ENCODE results near the gene OR52D1.
A peak's percentile ranks its signal among the peaks of the same experiment; 100 is the strongest.

Gene OR52D1

DNA sequence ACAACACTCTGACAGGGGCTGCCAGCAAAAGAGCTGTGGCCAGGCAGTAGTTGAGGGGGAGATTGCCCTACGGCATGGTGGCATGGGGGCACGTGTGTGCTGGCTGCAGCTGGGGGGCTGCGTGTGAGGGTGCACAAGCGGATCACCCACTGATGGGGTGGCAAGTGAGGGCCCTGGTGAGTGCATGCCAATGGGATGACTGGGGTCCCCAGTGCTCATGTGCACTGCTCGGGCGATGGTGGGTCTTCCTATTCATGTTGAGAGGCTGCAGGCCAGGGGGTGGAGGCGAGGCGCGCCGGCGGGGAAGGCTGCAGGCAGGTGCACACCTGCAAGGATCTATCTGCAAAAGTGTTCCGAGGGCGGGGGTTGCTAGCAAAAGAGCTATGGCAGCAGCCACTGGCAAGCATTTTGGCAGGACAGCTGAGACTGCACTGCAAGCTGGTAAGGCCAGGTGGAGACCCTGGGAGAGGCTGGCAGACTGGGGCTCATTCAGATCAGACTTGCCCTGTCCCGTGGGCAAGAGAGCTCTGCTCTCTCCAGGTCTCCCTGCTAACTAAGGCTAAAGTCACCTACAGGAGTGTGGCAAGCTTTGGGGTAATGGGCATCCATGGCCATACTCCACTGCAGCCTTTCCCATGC, 27.4 kb upstream of the OR52D1 start:
- Mint-ChIP-seq H3K4me3 (no peak overlapping the region), H3K27ac (no peak overlapping the region), H3K27me3 (ENCODE audit: low read depth) (no peaks in the 10 kb centered on the region), H3K36me3 (ENCODE audit: low read depth) (no peaks in the 10 kb centered on the region), H3K9me3 (no peaks in the 10 kb centered on the region), H3K4me1 (no peaks in the 10 kb centered on the region)
- no peak for TF ChIP-seq CTCF (IDR thresholded peaks at IDR 0.05; ENCODE audit: unreplicated experiment in 3 of 3)

DNA sequence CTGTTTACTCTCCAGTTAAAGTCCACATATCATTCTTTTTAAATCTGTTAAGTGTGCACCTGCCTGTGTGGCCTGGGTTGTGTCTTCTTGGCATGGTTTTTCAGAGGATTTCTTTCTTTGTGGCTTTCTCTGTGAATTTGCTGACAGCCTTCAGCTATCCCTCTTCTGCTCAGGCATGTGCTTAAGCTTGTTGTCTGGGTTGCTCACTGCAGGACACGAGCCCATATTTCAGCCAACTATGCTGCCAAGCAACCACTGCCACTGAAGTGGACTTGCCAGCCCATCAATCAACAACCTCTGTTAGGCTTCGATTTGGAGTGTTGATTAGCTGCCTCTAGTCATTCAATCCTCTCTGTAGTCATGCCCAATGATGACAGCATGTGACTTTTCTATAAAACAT, 21.0 kb upstream of the OR52D1 start:
- Mint-ChIP-seq H3K4me1 (no peaks in the 10 kb centered on the region), H3K27me3 (ENCODE audit: low read depth) (no peaks in the 10 kb centered on the region), H3K4me3 (no peak overlapping the region), H3K27ac (no peak overlapping the region), H3K9me3 (peaks cover 3% of the 10 kb centered on the region), H3K36me3 (ENCODE audit: low read depth) (no peaks in the 10 kb centered on the region)
- no peak for TF ChIP-seq CTCF (IDR thresholded peaks at IDR 0.05; ENCODE audit: unreplicated experiment in 3 of 3)

GRCh38 chr11:5473921-5474320, 14.6 kb upstream of the OR52D1 start:
- no peaks in the 10 kb centered on the region for H3K27me3 Mint-ChIP-seq (ENCODE audit: low read depth)
- H3K27ac Mint-ChIP-seq, result no peak overlapping the region
- H3K9me3 Mint-ChIP-seq, result no peaks in the 10 kb centered on the region
- TF ChIP-seq CTCF (IDR thresholded peaks at IDR 0.05; ENCODE audit: unreplicated experiment in 3 of 3), result no peak
- H3K4me1 Mint-ChIP-seq, result no peaks in the 10 kb centered on the region
- H3K4me3 Mint-ChIP-seq, result no peak overlapping the region
- H3K36me3 Mint-ChIP-seq (ENCODE audit: low read depth), result no peaks in the 10 kb centered on the region

DNA sequence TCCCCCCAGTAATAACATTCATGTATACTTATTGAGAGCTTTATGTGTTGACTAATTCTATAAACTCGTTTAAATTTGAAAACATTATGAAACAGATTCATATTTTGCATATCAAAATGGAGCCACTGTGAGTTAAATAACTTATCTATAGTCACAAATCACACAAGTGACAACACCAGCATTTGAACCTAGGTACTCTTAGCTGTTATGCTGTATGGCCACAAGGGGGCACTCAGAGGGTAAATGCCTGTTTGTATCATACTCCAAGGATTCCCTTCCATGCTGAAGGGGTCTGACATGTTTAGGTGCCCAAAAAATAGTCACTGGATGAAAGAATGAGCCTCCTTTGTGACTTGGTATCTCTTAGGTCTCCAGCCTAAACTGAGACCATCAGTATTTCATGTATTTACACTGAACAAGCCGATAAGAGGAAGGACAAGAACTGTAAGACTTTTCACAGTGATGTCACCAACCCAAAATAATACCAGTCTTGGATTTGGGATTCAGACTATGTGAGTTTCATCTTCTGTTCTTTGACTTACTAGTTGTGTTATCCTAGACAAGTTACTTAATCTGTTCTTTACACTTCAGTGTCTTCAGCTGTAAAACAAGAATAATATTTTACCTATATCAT, 12.2 kb upstream of the OR52D1 start:
- TF ChIP-seq CTCF (IDR thresholded peaks at IDR 0.05; ENCODE audit: unreplicated experiment in 3 of 3), result peak; percentile 60 to 79 (median 74)
- no peaks in the 10 kb centered on the region for H3K36me3 Mint-ChIP-seq (ENCODE audit: low read depth)
- H3K4me1 Mint-ChIP-seq, result no peaks in the 10 kb centered on the region
- H3K9me3 Mint-ChIP-seq, result no peaks in the 10 kb centered on the region
- no peaks in the 10 kb centered on the region for H3K27me3 Mint-ChIP-seq (ENCODE audit: low read depth)
- no peak overlapping the region for H3K4me3 Mint-ChIP-seq
- H3K27ac Mint-ChIP-seq, result no peak overlapping the region

- peaks cover 3% of the 10 kb centered on the region for H3K9me3 Mint-ChIP-seq
- no peak overlapping the region for H3K27ac Mint-ChIP-seq
- no peak overlapping the region for H3K4me3 Mint-ChIP-seq
- no peaks in the 10 kb centered on the region for H3K36me3 Mint-ChIP-seq (ENCODE audit: low read depth)
- no peaks in the 10 kb centered on the region for H3K27me3 Mint-ChIP-seq (ENCODE audit: low read depth)
- no peaks in the 10 kb centered on the region for H3K4me1 Mint-ChIP-seq
- no peak for TF ChIP-seq CTCF (IDR thresholded peaks at IDR 0.05; ENCODE audit: unreplicated experiment in 3 of 3)
These were observed 2.5 kb upstream of the OR52D1 start for GRCh38 chr11:5486003-5486402.

DNA sequence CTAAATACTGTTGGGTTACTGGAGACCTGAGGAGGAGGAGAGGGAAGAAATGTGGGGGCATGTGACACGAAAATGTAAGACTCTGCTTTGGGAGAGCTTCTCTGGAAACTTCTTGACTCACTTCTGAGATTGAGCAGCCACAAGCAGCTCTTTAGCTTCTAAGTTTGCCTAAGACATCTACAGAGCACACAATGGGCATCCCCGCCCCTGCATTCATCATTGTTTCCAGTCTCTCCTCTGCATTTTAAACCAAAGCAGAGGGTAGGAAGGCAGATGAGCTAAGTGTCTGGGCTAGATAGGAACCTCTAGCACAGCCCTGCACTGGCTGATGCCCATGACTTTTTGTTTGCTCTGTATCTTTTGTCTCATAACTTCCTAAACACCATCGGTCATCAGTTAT, 2.1 kb upstream of the OR52D1 start:
- Mint-ChIP-seq H3K4me3 (no peak overlapping the region), H3K27me3 (ENCODE audit: low read depth) (peaks cover 4% of the 10 kb centered on the region), H3K27ac (no peak overlapping the region), H3K36me3 (ENCODE audit: low read depth) (no peaks in the 10 kb centered on the region), H3K9me3 (peaks cover 3% of the 10 kb centered on the region), H3K4me1 (no peaks in the 10 kb centered on the region)
- no peak for TF ChIP-seq CTCF (IDR thresholded peaks at IDR 0.05; ENCODE audit: unreplicated experiment in 3 of 3)
